ENCODE measurements around the gene CTTNBP2.

DNA sequence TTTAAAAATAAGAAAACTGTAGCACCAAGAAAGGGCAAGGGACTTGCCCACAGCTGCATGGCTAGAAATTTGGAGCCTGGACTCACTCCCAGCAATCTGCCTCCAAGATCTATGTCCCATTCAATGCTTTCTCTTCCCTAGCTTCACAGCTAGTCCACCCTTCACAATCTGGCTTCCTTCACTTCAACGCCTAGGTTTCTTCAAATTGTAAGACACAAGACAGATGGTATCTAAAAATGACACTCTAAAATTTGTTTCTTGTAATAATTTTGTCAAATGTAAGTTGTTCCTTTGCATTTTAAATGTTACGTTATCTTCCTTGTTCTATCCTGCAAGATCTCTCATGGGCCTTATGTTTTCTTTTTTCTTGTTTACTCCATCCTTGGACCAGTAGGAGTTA lies 48.6 kb downstream of the CTTNBP2 start:
- TF ChIP-seq PML (IDR thresholded peaks at IDR 0.05; ENCODE audit: low read length), result no peak
- no peak for TF ChIP-seq CTCF (IDR thresholded peaks at IDR 0.05 in 2 of 3, conservative IDR thresholded peaks at IDR 0.05 in 1 of 3; ENCODE audit: control insufficient read depth in 2 of 3, extremely low read depth in 1 of 3, insufficient read depth in 1 of 3, low read depth in 3 of 3, low read length in 3 of 3)
- TF ChIP-seq BRCA1 (IDR thresholded peaks at IDR 0.05; ENCODE audit: low read depth, low read length), result no peak
- no peak for TF ChIP-seq POLR2A (IDR thresholded peaks at IDR 0.05; ENCODE audit: low read depth, low read length)
- TF ChIP-seq TCF7 (IDR thresholded peaks at IDR 0.05; ENCODE audit: borderline replicate concordance), result no peak
- TF ChIP-seq FOXK2 (IDR thresholded peaks at IDR 0.05), result no peak
- no peak for TF ChIP-seq SRF (IDR thresholded peaks at IDR 0.05; ENCODE audit: low read depth in 2 of 2, low read length in 2 of 2)
- TF ChIP-seq ATF2 (IDR thresholded peaks at IDR 0.05; ENCODE audit: low read length), result no peak
- TF ChIP-seq ATF7 (IDR thresholded peaks at IDR 0.05; ENCODE audit: low read depth), result no peak
- no peak for TF ChIP-seq MTA3 (IDR thresholded peaks at IDR 0.05; ENCODE audit: borderline replicate concordance, low read length)
- TF ChIP-seq CHD4 (IDR thresholded peaks at IDR 0.05), result no peak
- no peak for TF ChIP-seq EGR1 (IDR thresholded peaks at IDR 0.05; ENCODE audit: borderline replicate concordance in 1 of 2, low read depth in 2 of 2, low read length in 2 of 2)
